Adrenal gland (tissue), 5 donors: Measurements from ENCODE around the gene PSTPIP1.

Source experiments
- CTCF ChIP-seq, 6 experiments: fragments of 450-650 bp in 4 of 6; fragments of 200-600 bp in 2 of 6; sonication (generic) in 1 of 6; IDR thresholded peaks; 1 replicate in 5 of 6; 2 replicates in 1 of 6; pipeline versions ENCODE4 v1.5.1 to v1.8.0; 2016 to 2021; ENCODE audit warnings: antibody characterized with exemption in 6 of 6, mild to moderate bottlenecking in 2 of 6, moderate library complexity in 1 of 6
- POLR2A ChIP-seq, 2 donors: fragments of 450-650 bp; IDR thresholded peaks; one replicate each; pipeline ENCODE4 v1.6.1; 2017; ENCODE audit warnings: antibody characterized with exemption in 2 of 2, mild to moderate bottlenecking in 2 of 2, moderate library complexity in 1 of 2
- donor health status: DM: no; HTN: no; CAD: no.

GRCh38 chr15:76963596-76963995 is 31.3 kb upstream of the PSTPIP1 start:
- no peak for TF ChIP-seq CTCF (IDR thresholded peaks at IDR 0.05)
- no peak for TF ChIP-seq POLR2A (IDR thresholded peaks at IDR 0.05)
